LNCaP clone FGC (cell line): Measurements from ENCODE around the gene BOD1.

Source experiments
- DNase-seq: peaks from one replicate; pipeline ENCODE4 v3.0.0-alpha.2; 2011; ENCODE audit warnings: low read depth
- H3K4me3 ChIP-seq: 2 replicates; pipeline ENCODE4 v1.5.1; 2011; ENCODE audit warnings: mild to moderate bottlenecking, low read depth, low read length, control low read depth
- TF ChIP-seq, protein P1 (sequence below): IDR thresholded peaks from 2 replicates; pipeline ENCODE4 v1.5.1; 2012; ENCODE audit warnings: mild to moderate bottlenecking; ENCODE audit not compliant: control insufficient read depth, insufficient read depth; ENCODE audit errors: extremely low read depth

BOD1 gene

GRCh38 chr5:173640156-173640804 is 23.8 kb upstream of the BOD1 start:
- DNase-seq = no peak
- TF ChIP-seq, protein P1, sequence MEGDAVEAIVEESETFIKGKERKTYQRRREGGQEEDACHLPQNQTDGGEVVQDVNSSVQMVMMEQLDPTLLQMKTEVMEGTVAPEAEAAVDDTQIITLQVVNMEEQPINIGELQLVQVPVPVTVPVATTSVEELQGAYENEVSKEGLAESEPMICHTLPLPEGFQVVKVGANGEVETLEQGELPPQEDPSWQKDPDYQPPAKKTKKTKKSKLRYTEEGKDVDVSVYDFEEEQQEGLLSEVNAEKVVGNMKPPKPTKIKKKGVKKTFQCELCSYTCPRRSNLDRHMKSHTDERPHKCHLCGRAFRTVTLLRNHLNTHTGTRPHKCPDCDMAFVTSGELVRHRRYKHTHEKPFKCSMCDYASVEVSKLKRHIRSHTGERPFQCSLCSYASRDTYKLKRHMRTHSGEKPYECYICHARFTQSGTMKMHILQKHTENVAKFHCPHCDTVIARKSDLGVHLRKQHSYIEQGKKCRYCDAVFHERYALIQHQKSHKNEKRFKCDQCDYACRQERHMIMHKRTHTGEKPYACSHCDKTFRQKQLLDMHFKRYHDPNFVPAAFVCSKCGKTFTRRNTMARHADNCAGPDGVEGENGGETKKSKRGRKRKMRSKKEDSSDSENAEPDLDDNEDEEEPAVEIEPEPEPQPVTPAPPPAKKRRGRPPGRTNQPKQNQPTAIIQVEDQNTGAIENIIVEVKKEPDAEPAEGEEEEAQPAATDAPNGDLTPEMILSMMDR = no peak
- H3K4me3 ChIP-seq = no peak overlapping the region

GRCh38 chr5:173638126-173639040 is 21.9 kb upstream of the BOD1 start:
- H3K4me3 ChIP-seq = no peak overlapping the region
- TF ChIP-seq, protein P1 = no peak
- DNase-seq = no peak

DNA sequence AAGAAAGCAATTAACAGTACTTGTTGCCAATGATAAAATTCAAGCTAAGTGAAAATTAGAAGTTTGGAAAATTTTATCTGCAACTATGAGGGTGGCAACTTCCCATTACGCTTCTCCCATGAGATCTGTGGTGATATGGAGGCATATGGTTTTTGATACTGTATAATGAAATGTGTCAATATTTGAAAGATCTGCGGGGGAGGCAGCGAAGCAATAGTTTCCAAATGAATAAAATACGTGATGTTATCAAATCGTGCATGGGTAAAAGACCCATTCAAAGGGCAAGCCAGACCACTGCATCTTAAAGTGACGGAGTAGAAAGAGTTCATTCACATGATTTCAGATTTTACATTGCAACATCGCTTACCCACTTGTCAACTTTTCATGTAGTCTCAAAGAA is 20.9 kb upstream of the BOD1 start:
- TF ChIP-seq, protein P1 = no peak
- DNase-seq = no peak
- H3K4me3 ChIP-seq = no peak overlapping the region

DNA sequence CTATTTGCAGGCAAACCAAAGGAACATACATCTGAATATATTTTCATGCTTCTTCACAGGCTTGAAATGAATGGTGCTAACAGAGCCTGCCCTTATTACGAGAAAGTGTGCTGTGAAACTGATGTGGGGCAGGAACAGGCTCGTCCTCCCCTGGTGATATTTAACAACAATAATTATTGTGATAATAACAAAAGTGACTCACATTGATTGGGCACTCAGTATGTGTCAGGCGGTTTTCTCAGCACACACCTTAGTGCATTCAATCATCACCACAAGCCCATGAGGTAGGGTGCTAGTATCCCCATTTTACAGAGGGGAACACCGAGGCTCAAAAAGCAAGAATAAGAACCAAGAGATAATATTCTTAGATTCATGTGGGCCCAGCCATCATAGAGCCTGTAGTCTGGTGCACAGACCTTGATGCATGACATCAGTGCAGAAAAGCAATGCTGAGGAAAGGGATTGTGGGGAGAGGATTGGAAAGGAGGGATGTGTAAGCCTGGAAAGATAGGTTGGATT is 18.1 kb upstream of the BOD1 start:
- H3K4me3 ChIP-seq = no peak overlapping the region
- no peak for DNase-seq
- TF ChIP-seq, protein P1 = no peak

DNA sequence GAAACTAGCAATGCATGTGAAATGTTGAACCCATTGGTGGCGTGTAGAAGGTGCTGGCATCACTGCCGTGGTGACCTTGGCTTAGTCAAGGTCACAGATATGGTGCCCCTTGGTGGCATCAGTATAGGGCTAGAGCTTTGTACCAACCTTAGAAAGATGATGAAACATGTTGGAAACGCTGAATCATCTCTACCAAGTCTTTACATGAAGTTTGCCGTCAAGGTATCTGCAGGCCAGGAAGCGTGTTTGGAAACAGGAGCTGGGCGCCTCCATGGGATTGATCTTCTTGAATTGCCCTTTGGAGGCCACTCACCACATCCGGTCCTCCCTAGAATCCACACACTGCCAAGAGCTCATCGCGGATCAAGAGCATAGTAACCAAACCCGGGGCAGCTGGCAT is 16.9 kb upstream of the BOD1 start:
- no peak for DNase-seq
- H3K4me3 ChIP-seq = no peak overlapping the region
- TF ChIP-seq, protein P1 = no peak

DNA sequence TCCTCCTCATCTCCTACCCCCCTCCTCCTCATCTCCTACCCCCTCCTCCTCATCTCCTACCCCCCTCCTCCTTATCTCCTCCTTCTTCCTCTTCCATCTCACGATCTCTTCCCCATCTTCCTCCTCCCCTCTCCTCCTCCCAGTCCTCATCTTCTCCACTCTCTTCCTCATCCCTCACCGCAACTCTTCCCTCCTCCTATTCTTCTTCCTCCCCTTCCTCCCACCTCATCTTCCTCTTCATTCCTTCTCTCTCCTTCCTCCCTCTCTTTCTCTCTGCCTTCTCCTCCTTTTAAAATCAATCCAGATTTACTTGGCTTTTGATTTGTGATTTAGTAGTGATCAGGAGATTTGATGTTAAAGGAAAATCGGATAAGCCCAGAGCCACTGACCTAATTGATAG is 15.0 kb upstream of the BOD1 start:
- no peak for DNase-seq
- TF ChIP-seq, protein P1 = no peak
- H3K4me3 ChIP-seq = no peak overlapping the region
